ENCODE data around the gene SYNPO2.

- no peak for TF ChIP-seq GATA2 (IDR thresholded peaks at IDR 0.05; ENCODE audit: low read depth, low read length)
- TF ChIP-seq GATA3 (IDR thresholded peaks at IDR 0.05; ENCODE audit: low read depth, low read length): no peak
Observed at GRCh38 chr4:119028296-119028695, 139.6 kb downstream of the SYNPO2 start.

Data from SH-SY5Y (cell line).